GM23338 (cell line): ENCODE results near the gene ARCN1. TPM values are rescaled to one million over a fixed set of nuclear protein-coding genes. Genes with fewer than 3 reads are reported as not detected.

ENCODE experiments used
- ATAC-seq: fragments of 200-7000 bp; cut with Tn5 transposase; 3 replicates; pipeline ENCODE4 v1.9.1; 2020
- DNase-seq: peaks from one replicate; pipeline ENCODE4 v3.0.0-alpha.2; 2015; ENCODE audit warnings: low spot score
- H2AFZ ChIP-seq: fragments of 200-600 bp; sonication (generic); 2 replicates; pipeline ENCODE4 v1.8.0; 2016; ENCODE audit warnings: antibody characterized with exemption, mild to moderate bottlenecking, moderate library complexity
- H3F3A ChIP-seq: fragments of 200-600 bp; sonication (generic); replicated peaks from 2 replicates; pipeline ENCODE4 v1.8.0; 2017; ENCODE audit warnings: antibody characterized with exemption, mixed run types, low read depth
- H3K27ac ChIP-seq: fragments of 200-600 bp; sonication (generic); 2 replicates; pipeline ENCODE4 v1.6.1; 2016; ENCODE audit warnings: low read depth
- H3K27me3 ChIP-seq: fragments of 200-600 bp; sonication (generic); 2 replicates; pipeline ENCODE4 v1.8.0; 2016; ENCODE audit warnings: mild to moderate bottlenecking, mixed run types, moderate library complexity; ENCODE audit not compliant: insufficient read depth
- H3K36me3 ChIP-seq: fragments of 200-600 bp; sonication (generic); 2 replicates; pipeline ENCODE4 v1.8.0; 2016; ENCODE audit warnings: mild to moderate bottlenecking; ENCODE audit not compliant: insufficient read depth
- H3K4me1 ChIP-seq: fragments of 200-600 bp; sonication (generic); 2 replicates; pipeline ENCODE4 v1.8.0; 2016; ENCODE audit warnings: mild to moderate bottlenecking, moderate library complexity; ENCODE audit not compliant: insufficient read depth
- H3K4me2 ChIP-seq: fragments of 200-600 bp; sonication (generic); 2 replicates; pipeline ENCODE4 v1.7.1; 2017; ENCODE audit warnings: mixed run types
- H3K4me3 ChIP-seq: fragments of 200-600 bp; sonication (generic); 2 replicates; pipeline ENCODE4 v1.6.1; 2016; ENCODE audit warnings: mixed run types
- H3K79me2 ChIP-seq: fragments of 200-600 bp; sonication (generic); replicated peaks from 2 replicates; pipeline ENCODE4 v1.8.0; 2017; ENCODE audit warnings: mild to moderate bottlenecking; ENCODE audit not compliant: insufficient read depth
- H3K9me2 ChIP-seq: fragments of 200-600 bp; sonication (generic); 2 replicates; pipeline ENCODE4 v1.8.0; 2017; ENCODE audit not compliant: insufficient read depth
- H4K20me1 ChIP-seq: fragments of 200-600 bp; sonication (generic); replicated peaks from 2 replicates; pipeline ENCODE4 v1.8.0; 2017; ENCODE audit warnings: mild to moderate bottlenecking; ENCODE audit not compliant: insufficient read depth
- H3K27ac Mint-ChIP-seq: 2 replicates; pipeline ENCODE4 v1.8.0; 2020; ENCODE audit warnings: inconsistent platforms, mild to moderate bottlenecking, moderate library complexity, mixed read lengths
- H3K27me3 Mint-ChIP-seq: 3 replicates; pipeline ENCODE4 v1.8.0; 2022; ENCODE audit warnings: low read depth, mild to moderate bottlenecking, moderate library complexity, mixed read lengths, inconsistent platforms; ENCODE audit not compliant: insufficient read depth, poor library complexity
- H3K36me3 Mint-ChIP-seq: 3 replicates; pipeline ENCODE4 v1.8.0; 2021; ENCODE audit warnings: low read depth, mild to moderate bottlenecking, inconsistent platforms, moderate library complexity, mixed read lengths
- H3K4me1 Mint-ChIP-seq: 3 replicates; pipeline ENCODE4 v1.8.0; 2020; ENCODE audit warnings: mild to moderate bottlenecking, inconsistent platforms, mixed read lengths
- H3K4me3 Mint-ChIP-seq: 3 replicates; pipeline ENCODE4 v1.8.0; 2021; ENCODE audit warnings: moderate library complexity, mild to moderate bottlenecking, inconsistent platforms, mixed read lengths
- H3K9me3 Mint-ChIP-seq: 3 replicates; pipeline ENCODE4 v1.8.0; 2020; ENCODE audit warnings: moderate library complexity, mild to moderate bottlenecking, inconsistent platforms, mixed read lengths
- CREB1 ChIP-seq: fragments of 250-450 bp; sonication (Bioruptor Pico); IDR thresholded peaks from 2 replicates; pipeline ENCODE4 v1.5.0; 2020; ENCODE audit warnings: low read depth, mild to moderate bottlenecking, moderate library complexity
- ETS1 ChIP-seq: IDR thresholded peaks from 2 replicates; pipeline ENCODE4 v1.6.1; 2016; ENCODE audit warnings: antibody characterized with exemption
- EZH2 ChIP-seq: fragments of 200-600 bp; sonication (generic); IDR thresholded peaks from one replicate; pipeline ENCODE4 v1.8.0; 2017; ENCODE audit warnings: antibody characterized with exemption, mild to moderate bottlenecking, low read depth; ENCODE audit not compliant: unreplicated experiment
- EZH2phosphoT487 ChIP-seq: fragments of 200-600 bp; sonication (generic); IDR thresholded peaks from one replicate; pipeline ENCODE4 v1.8.1; 2018; ENCODE audit warnings: antibody characterized with exemption; ENCODE audit not compliant: unreplicated experiment
- NANOG ChIP-seq: IDR thresholded peaks from 2 replicates; pipeline ENCODE4 v1.6.1; 2016; ENCODE audit warnings: antibody characterized with exemption, borderline replicate concordance
- polyA plus RNA-seq: library from polyadenylated mRNA; unstranded; fragments of >200 nt; fragmentation: Nextera tagmentation; extraction: Ambion mirVana; gene quantifications from 2 replicates; pipeline ENCODE4 v1.2.1, GENCODE V29; 2016
- total RNA-seq: library from RNA; depleted of rRNA; stranded (reverse); fragments of >200 nt; shearing (Covaris generic); gene quantifications from 2 replicates; pipeline ENCODE4 v1.2.3, GENCODE V29; 2014
- TF ChIP-seq, protein P1 (sequence below): fragments of 250-450 bp; sonication (Bioruptor Pico); IDR thresholded peaks from 2 replicates; pipeline ENCODE4 v1.5.0; 2020; ENCODE audit warnings: mild to moderate bottlenecking, moderate library complexity
- TF ChIP-seq, protein P2 (sequence below): IDR thresholded peaks from one replicate; pipeline ENCODE4 v1.6.1; 2018; ENCODE audit warnings: antibody characterized with exemption; ENCODE audit not compliant: unreplicated experiment

The ARCN1 gene
- total and polyA plus RNA-seq, 2 experiments from 2014 or later, result 79.9 to 106 TPM

- Mint-ChIP-seq H3K4me3 (no peak overlapping the region; the same call in 2 of the 3 replicates), H3K4me1 (peaks cover 68% of the 10 kb centered on the region), H3K36me3 (peaks cover 4% of the 10 kb centered on the region; the same call in 1 of the 3 replicates), H3K9me3 (peaks cover 3% of the 10 kb centered on the region; the same call in 2 of the 3 replicates), H3K27ac (peak overlapping the region; percentile 80), H3K27me3 (peaks cover 32% of the 10 kb centered on the region)
- peak overlapping the region; percentile 48 for H3K4me2 ChIP-seq
- no peak overlapping the region for H3K4me3 ChIP-seq
- no peaks in the 10 kb centered on the region for H3K36me3 ChIP-seq
- peaks cover 10% of the 10 kb centered on the region for H3F3A ChIP-seq
- no peak for DNase-seq
- H4K20me1 ChIP-seq, result no peaks in the 10 kb centered on the region
- H2AFZ ChIP-seq, result no peak overlapping the region; the same call in 1 of the 2 replicates
- no peaks in the 10 kb centered on the region for H3K79me2 ChIP-seq
- TF ChIP-seq, protein P1, sequence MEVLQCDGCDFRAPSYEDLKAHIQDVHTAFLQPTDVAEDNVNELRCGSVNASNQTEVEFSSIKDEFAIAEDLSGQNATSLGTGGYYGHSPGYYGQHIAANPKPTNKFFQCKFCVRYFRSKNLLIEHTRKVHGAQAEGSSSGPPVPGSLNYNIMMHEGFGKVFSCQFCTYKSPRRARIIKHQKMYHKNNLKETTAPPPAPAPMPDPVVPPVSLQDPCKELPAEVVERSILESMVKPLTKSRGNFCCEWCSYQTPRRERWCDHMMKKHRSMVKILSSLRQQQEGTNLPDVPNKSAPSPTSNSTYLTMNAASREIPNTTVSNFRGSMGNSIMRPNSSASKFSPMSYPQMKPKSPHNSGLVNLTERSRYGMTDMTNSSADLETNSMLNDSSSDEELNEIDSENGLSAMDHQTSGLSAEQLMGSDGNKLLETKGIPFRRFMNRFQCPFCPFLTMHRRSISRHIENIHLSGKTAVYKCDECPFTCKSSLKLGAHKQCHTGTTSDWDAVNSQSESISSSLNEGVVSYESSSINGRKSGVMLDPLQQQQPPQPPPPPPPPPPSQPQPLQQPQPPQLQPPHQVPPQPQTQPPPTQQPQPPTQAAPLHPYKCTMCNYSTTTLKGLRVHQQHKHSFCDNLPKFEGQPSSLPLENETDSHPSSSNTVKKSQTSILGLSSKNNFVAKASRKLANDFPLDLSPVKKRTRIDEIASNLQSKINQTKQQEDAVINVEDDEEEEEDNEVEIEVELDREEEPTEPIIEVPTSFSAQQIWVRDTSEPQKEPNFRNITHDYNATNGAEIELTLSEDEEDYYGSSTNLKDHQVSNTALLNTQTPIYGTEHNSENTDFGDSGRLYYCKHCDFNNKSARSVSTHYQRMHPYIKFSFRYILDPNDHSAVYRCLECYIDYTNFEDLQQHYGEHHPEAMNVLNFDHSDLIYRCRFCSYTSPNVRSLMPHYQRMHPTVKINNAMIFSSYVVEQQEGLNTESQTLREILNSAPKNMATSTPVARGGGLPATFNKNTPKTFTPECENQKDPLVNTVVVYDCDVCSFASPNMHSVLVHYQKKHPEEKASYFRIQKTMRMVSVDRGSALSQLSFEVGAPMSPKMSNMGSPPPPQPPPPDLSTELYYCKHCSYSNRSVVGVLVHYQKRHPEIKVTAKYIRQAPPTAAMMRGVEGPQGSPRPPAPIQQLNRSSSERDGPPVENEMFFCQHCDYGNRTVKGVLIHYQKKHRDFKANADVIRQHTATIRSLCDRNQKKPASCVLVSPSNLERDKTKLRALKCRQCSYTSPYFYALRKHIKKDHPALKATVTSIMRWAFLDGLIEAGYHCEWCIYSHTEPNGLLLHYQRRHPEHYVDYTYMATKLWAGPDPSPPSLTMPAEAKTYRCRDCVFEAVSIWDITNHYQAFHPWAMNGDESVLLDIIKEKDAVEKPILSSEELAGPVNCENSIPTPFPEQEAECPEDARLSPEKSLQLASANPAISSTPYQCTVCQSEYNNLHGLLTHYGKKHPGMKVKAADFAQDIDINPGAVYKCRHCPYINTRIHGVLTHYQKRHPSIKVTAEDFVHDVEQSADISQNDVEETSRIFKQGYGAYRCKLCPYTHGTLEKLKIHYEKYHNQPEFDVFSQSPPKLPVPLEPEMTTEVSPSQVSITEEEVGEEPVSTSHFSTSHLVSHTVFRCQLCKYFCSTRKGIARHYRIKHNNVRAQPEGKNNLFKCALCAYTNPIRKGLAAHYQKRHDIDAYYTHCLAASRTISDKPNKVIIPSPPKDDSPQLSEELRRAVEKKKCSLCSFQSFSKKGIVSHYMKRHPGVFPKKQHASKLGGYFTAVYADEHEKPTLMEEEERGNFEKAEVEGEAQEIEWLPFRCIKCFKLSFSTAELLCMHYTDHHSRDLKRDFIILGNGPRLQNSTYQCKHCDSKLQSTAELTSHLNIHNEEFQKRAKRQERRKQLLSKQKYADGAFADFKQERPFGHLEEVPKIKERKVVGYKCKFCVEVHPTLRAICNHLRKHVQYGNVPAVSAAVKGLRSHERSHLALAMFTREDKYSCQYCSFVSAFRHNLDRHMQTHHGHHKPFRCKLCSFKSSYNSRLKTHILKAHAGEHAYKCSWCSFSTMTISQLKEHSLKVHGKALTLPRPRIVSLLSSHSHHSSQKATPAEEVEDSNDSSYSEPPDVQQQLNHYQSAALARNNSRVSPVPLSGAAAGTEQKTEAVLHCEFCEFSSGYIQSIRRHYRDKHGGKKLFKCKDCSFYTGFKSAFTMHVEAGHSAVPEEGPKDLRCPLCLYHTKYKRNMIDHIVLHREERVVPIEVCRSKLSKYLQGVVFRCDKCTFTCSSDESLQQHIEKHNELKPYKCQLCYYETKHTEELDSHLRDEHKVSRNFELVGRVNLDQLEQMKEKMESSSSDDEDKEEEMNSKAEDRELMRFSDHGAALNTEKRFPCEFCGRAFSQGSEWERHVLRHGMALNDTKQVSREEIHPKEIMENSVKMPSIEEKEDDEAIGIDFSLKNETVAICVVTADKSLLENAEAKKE (CRISPR knock-in tag), result no peak
- TF ChIP-seq, protein P2, sequence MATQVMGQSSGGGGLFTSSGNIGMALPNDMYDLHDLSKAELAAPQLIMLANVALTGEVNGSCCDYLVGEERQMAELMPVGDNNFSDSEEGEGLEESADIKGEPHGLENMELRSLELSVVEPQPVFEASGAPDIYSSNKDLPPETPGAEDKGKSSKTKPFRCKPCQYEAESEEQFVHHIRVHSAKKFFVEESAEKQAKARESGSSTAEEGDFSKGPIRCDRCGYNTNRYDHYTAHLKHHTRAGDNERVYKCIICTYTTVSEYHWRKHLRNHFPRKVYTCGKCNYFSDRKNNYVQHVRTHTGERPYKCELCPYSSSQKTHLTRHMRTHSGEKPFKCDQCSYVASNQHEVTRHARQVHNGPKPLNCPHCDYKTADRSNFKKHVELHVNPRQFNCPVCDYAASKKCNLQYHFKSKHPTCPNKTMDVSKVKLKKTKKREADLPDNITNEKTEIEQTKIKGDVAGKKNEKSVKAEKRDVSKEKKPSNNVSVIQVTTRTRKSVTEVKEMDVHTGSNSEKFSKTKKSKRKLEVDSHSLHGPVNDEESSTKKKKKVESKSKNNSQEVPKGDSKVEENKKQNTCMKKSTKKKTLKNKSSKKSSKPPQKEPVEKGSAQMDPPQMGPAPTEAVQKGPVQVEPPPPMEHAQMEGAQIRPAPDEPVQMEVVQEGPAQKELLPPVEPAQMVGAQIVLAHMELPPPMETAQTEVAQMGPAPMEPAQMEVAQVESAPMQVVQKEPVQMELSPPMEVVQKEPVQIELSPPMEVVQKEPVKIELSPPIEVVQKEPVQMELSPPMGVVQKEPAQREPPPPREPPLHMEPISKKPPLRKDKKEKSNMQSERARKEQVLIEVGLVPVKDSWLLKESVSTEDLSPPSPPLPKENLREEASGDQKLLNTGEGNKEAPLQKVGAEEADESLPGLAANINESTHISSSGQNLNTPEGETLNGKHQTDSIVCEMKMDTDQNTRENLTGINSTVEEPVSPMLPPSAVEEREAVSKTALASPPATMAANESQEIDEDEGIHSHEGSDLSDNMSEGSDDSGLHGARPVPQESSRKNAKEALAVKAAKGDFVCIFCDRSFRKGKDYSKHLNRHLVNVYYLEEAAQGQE, result no peak
- TF ChIP-seq NANOG, result no peak
- no peak for TF ChIP-seq CREB1
- TF ChIP-seq ETS1, result no peak
- no peak for TF ChIP-seq EZH2phosphoT487
- TF ChIP-seq EZH2, result no peak
- ATAC-seq, result no peak
- peaks cover 25% of the 10 kb centered on the region for H3K27me3 ChIP-seq
- peak overlapping the region; percentile 59; the same call in 1 of the 2 replicates for H3K27ac ChIP-seq
- H3K9me2 ChIP-seq, result no peaks in the 10 kb centered on the region
- H3K4me1 ChIP-seq, result peaks cover 62% of the 10 kb centered on the region
Measured at GRCh38 chr11:118614511-118614910, 42.3 kb downstream of the ARCN1 start.
